OCI-LY7 (cell line): ENCODE results near the gene CNIH3. TPM values are rescaled to one million over a fixed set of nuclear protein-coding genes. Genes with fewer than 3 reads are reported as not detected.
A peak's percentile ranks its signal among the peaks of the same experiment; 100 is the strongest.

Source experiments
- BruUV-seq: library from RNA; stranded (reverse); fragments of 400-500 nt; replicated peaks from 2 replicates; lab custom pipeline; 2021; lab: Mats Ljungman, UMichigan
- CTCF ChIA-PET: fragments of 300-600 bp; sonication (Branson Sonifier 250); formaldehyde crosslinking; loops from one replicate; lab custom pipeline; 2022; ENCODE audit warnings: antibody characterized with exemption; ENCODE audit not compliant: unreplicated experiment; lab: Charles Lee
- POLR2A ChIA-PET: fragments of 300-600 bp; sonication (Branson Sonifier 250); formaldehyde crosslinking; loops from one replicate; lab custom pipeline; 2022; ENCODE audit warnings: antibody characterized with exemption; lab: Charles Lee
- DNase-seq: peaks from one replicate; pipeline ENCODE4 v3.0.0-alpha.2; 2015; ENCODE audit warnings: low spot score
- H2AFZ ChIP-seq: fragments of 200-600 bp; sonication (generic), shearing (Covaris generic); 2 replicates; pipeline ENCODE4 v1.6.1; 2014; ENCODE audit warnings: mild to moderate bottlenecking, antibody characterized with exemption, low read length, moderate library complexity
- H3K27ac ChIP-seq: fragments of 200-600 bp; sonication (generic); 2 replicates; pipeline ENCODE4 v1.5.1; 2014; ENCODE audit warnings: mixed run types, low read depth, mild to moderate bottlenecking, moderate library complexity, low read length, inconsistent platforms; ENCODE audit not compliant: poor library complexity, severe bottlenecking
- H3K36me3 ChIP-seq: fragments of 200-600 bp; sonication (generic); 2 replicates; pipeline ENCODE4 v1.6.1; 2014; ENCODE audit warnings: mild to moderate bottlenecking, antibody characterized with exemption, low read length, moderate library complexity, mixed read lengths; ENCODE audit not compliant: insufficient read depth
- H3K4me1 ChIP-seq: fragments of 200-600 bp; sonication (generic); 2 replicates; pipeline ENCODE4 v1.5.1; 2014; ENCODE audit warnings: mild to moderate bottlenecking, low read length; ENCODE audit not compliant: insufficient read depth, poor library complexity, severe bottlenecking
- H3K4me2 ChIP-seq: fragments of 200-600 bp; sonication (generic); 2 replicates; pipeline ENCODE4 v1.6.1; 2014; ENCODE audit warnings: mild to moderate bottlenecking, low read length
- H3K4me3 ChIP-seq: fragments of 200-600 bp; sonication (generic); 2 replicates; pipeline ENCODE4 v1.5.1; 2014; ENCODE audit warnings: mild to moderate bottlenecking, low read depth, low read length; ENCODE audit not compliant: poor library complexity, severe bottlenecking
- H3K79me2 ChIP-seq: fragments of 200-600 bp; sonication (generic); 2 replicates; pipeline ENCODE4 v1.6.1; 2016; ENCODE audit warnings: low read depth, mild to moderate bottlenecking, low read length, moderate library complexity, mixed read lengths; ENCODE audit not compliant: insufficient read depth
- H3K9me2 ChIP-seq: fragments of 200-600 bp; sonication (generic); 2 replicates; pipeline ENCODE4 v1.6.1; 2016; ENCODE audit warnings: mild to moderate bottlenecking, low read length, mixed read lengths; ENCODE audit not compliant: insufficient read depth
- H3K9me3 ChIP-seq: fragments of 200-600 bp; sonication (generic); 2 replicates; pipeline ENCODE4 v1.6.1; 2014; ENCODE audit warnings: mild to moderate bottlenecking, mixed run types, low read length, mixed read lengths
- H4K20me1 ChIP-seq: fragments of 200-600 bp; sonication (generic); 2 replicates; pipeline ENCODE4 v1.6.1; 2014; ENCODE audit warnings: mild to moderate bottlenecking, antibody characterized with exemption, low read length, moderate library complexity, mixed read lengths; ENCODE audit not compliant: insufficient read depth
- CTCF ChIP-seq: fragments of 200-600 bp; sonication (generic); conservative IDR thresholded peaks from 2 replicates; pipeline ENCODE4 v1.5.1; 2014; ENCODE audit warnings: mild to moderate bottlenecking, antibody characterized with exemption, low read length, moderate library complexity, mixed read lengths
- EZH2phosphoT487 ChIP-seq: fragments of 200-600 bp; sonication (generic); IDR thresholded peaks from 2 replicates; pipeline ENCODE4 v1.6.1; 2018; ENCODE audit warnings: low read depth, borderline replicate concordance, mild to moderate bottlenecking, mixed run types, antibody characterized with exemption, low read length, moderate library complexity, mixed read lengths
- intact Hi-C: fragments of 100-400 bp; cut with micrococcal nuclease; formaldehyde crosslinking; loops from one replicate; pipeline ENCODE4 v1.10.0; 2022; ENCODE audit not compliant: unreplicated experiment
- total RNA-seq, 2 experiments: library from RNA; depleted of rRNA in 1 of 2; stranded (reverse); fragments of >200 nt in 1 of 2; shearing (Covaris generic) in 1 of 2; gene quantifications; 2 replicates each; pipeline ENCODE4 v1.2.3, GENCODE V29; 2014 to 2022

CNIH3 gene
- total RNA-seq, 2 experiments from 2014 or later: 1.9 to 2.4 TPM

- POLR2A ChIA-PET: interaction anchor here (0.6 to 1.2 kb wide), 5 partner anchors 10 to 421 kb away, joined by 3 to 5 read pairs (median 4); no protein-coding TSS in a partner anchor
- TF ChIP-seq CTCF (no peak), EZH2phosphoT487 (no peak)
- Histone ChIP-seq H3K4me1 (peaks cover 14% of the 10 kb centered on the region), H3K27ac (no peak overlapping the region), H2AFZ (peak overlapping the region; percentile 95), H3K4me2 (peak overlapping the region; percentile 40; the same call in 1 of the 2 replicates), H3K9me3 (no peaks in the 10 kb centered on the region), H3K4me3 (no peak overlapping the region), H3K79me2 (no peaks in the 10 kb centered on the region), H3K36me3 (no peaks in the 10 kb centered on the region), H3K9me2 (no peaks in the 10 kb centered on the region), H4K20me1 (no peaks in the 10 kb centered on the region)
- intact Hi-C loops: no loop called here
- no TSS peak for BruUV-seq
- CTCF ChIA-PET: no interaction called here
- peak; percentile 40 for DNase-seq
These were observed 23.2 kb upstream of the CNIH3 start for GRCh38 chr1:224592636-224593582.

GRCh38 chr1:224594360-224594759, 21.8 kb upstream of the CNIH3 start:
- POLR2A ChIA-PET: no interaction called here
- H3K4me3 ChIP-seq: no peak overlapping the region
- H3K27ac ChIP-seq: no peak overlapping the region
- H3K4me2 ChIP-seq: no peak overlapping the region
- TF ChIP-seq EZH2phosphoT487: no peak
- TF ChIP-seq CTCF: no peak
- no peaks in the 10 kb centered on the region for H3K79me2 ChIP-seq
- H3K36me3 ChIP-seq: no peaks in the 10 kb centered on the region
- CTCF ChIA-PET: no interaction called here
- no TSS peak for BruUV-seq
- peaks cover 14% of the 10 kb centered on the region for H3K4me1 ChIP-seq
- DNase-seq: no peak
- intact Hi-C loops: no loop called here
- H4K20me1 ChIP-seq: no peaks in the 10 kb centered on the region
- no peaks in the 10 kb centered on the region for H3K9me3 ChIP-seq
- H2AFZ ChIP-seq: no peak overlapping the region
- no peaks in the 10 kb centered on the region for H3K9me2 ChIP-seq

GRCh38 chr1:224594851-224595250, 21.3 kb upstream of the CNIH3 start:
- no peaks in the 10 kb centered on the region for H3K36me3 ChIP-seq
- H3K9me3 ChIP-seq: no peaks in the 10 kb centered on the region
- H3K27ac ChIP-seq: no peak overlapping the region
- no peaks in the 10 kb centered on the region for H4K20me1 ChIP-seq
- no peaks in the 10 kb centered on the region for H3K79me2 ChIP-seq
- H3K4me1 ChIP-seq: peaks cover 14% of the 10 kb centered on the region
- BruUV-seq: no TSS peak
- POLR2A ChIA-PET: no interaction called here
- CTCF ChIA-PET: no interaction called here
- DNase-seq: no peak
- no peak overlapping the region for H3K4me3 ChIP-seq
- H2AFZ ChIP-seq: no peak overlapping the region
- H3K4me2 ChIP-seq: no peak overlapping the region
- H3K9me2 ChIP-seq: no peaks in the 10 kb centered on the region
- TF ChIP-seq EZH2phosphoT487: no peak
- TF ChIP-seq CTCF: no peak
- intact Hi-C loops: no loop called here
